ENCODE data around the gene CASP2.

DNA sequence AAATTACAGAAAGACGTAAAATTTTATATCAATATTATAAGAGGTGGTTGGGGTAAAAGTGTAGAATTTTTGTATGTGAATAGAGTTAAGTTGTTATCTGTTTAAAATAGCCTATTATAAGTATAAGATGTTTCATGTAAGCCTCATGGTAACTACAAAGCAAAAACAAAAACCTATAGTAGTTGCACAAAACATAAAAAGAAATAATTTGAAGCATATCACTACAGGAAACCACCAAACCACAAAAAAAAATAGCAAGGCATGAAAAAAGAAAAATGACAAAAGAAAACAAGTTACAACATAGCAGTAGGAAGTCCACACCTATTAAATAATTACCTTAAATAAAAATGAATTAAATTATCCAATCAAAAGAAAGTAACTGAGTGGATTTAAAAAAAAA is 37.3 kb upstream of the CASP2 start:
- TF ChIP-seq POLR2A (IDR thresholded peaks at IDR 0.05): no peak
- TF ChIP-seq, protein P1, sequence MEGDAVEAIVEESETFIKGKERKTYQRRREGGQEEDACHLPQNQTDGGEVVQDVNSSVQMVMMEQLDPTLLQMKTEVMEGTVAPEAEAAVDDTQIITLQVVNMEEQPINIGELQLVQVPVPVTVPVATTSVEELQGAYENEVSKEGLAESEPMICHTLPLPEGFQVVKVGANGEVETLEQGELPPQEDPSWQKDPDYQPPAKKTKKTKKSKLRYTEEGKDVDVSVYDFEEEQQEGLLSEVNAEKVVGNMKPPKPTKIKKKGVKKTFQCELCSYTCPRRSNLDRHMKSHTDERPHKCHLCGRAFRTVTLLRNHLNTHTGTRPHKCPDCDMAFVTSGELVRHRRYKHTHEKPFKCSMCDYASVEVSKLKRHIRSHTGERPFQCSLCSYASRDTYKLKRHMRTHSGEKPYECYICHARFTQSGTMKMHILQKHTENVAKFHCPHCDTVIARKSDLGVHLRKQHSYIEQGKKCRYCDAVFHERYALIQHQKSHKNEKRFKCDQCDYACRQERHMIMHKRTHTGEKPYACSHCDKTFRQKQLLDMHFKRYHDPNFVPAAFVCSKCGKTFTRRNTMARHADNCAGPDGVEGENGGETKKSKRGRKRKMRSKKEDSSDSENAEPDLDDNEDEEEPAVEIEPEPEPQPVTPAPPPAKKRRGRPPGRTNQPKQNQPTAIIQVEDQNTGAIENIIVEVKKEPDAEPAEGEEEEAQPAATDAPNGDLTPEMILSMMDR (IDR thresholded peaks at IDR 0.05): no peak
